ENCODE results near the gene PCNX2.
"Not testable (repeated sequence)": the region's sequence is repeated elsewhere in the genome, so short reads cannot be mapped to it uniquely, and the experiment has no call there.

PCNX2 gene

DNA sequence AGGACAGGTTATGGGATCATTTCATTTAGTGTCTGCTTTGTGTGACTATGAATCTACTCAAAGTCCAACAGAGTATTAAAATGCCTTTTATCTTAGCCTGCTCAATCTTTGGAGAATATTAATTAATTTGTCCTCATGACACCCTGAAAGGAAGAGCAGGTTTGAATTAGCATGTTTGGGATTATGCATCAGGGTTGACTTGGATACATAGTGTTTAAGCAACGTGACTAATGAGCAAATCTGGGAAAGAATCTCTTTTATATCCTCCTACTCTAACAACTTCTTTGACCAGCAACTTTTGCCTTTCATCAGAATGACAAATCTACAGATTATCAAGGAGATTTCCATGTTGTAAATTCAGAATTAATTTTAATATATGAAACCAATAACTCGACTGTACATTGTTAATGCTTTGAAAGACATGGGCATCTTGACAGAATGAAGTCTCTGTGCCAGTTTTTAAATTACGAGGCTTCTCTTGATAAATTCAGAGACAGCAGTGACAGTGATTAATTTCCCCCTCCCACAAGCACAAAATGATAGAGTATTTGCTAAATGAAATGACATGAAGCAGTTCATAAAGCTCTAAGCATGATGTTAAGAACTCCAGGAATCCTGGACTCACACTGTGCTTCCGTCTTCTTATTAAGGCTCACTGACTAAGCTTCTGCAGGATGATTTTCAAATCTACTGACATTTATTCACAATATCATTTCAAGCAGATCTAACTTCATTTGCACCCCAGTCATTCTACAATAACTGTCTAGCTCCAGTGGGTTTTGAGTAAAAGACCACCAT lies 156.5 kb downstream of the PCNX2 start:
- Histone ChIP-seq H3K9ac (ENCODE audit: low read depth, low read length) (no peak overlapping the region), H3K27me3 (ENCODE audit: control insufficient read depth, insufficient read depth, low read length) (no peaks in the 10 kb centered on the region), H3K36me3 (ENCODE audit: insufficient read depth, low read length) (no peaks in the 10 kb centered on the region), H3K4me1 (ENCODE audit: control insufficient read depth, insufficient read depth, low read length) (no peaks in the 10 kb centered on the region), H3K9me3 (replicated peaks; ENCODE audit: low read length) (no peaks in the 10 kb centered on the region), H3K4me2 (ENCODE audit: low read length) (no peak overlapping the region), H3K4me3 (ENCODE audit: low read length) (no peak overlapping the region)

DNA sequence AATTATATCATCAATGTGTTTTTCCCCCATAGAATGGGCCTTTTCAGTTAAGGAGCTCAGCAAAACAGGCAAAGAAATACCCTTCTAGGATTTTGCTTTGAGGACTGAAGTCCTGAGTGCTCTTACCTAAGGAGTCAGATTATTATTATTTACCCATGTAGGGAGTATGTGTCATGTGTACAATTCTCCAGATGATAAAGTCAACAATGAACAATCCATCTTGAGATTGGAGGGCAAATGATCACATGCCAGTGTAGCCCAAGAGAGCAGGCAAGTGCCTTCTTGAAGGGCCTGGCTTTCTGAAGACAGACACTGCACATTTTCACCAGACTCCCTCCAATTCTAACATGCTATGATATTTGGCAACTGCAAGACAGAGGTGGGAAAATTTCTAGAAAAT lies 159.7 kb downstream of the PCNX2 start:
- H3K4me2 ChIP-seq (ENCODE audit: low read length) = no peak overlapping the region
- H3K4me1 ChIP-seq (ENCODE audit: control insufficient read depth, insufficient read depth, low read length) = no peaks in the 10 kb centered on the region
- H3K9ac ChIP-seq (ENCODE audit: low read depth, low read length) = no peak overlapping the region
- H3K4me3 ChIP-seq (ENCODE audit: low read length) = no peak overlapping the region
- H3K27me3 ChIP-seq (ENCODE audit: control insufficient read depth, insufficient read depth, low read length) = no peaks in the 10 kb centered on the region
- no peaks in the 10 kb centered on the region for H3K36me3 ChIP-seq (ENCODE audit: insufficient read depth, low read length)
- no peaks in the 10 kb centered on the region for H3K9me3 ChIP-seq (replicated peaks; ENCODE audit: low read length)

DNA sequence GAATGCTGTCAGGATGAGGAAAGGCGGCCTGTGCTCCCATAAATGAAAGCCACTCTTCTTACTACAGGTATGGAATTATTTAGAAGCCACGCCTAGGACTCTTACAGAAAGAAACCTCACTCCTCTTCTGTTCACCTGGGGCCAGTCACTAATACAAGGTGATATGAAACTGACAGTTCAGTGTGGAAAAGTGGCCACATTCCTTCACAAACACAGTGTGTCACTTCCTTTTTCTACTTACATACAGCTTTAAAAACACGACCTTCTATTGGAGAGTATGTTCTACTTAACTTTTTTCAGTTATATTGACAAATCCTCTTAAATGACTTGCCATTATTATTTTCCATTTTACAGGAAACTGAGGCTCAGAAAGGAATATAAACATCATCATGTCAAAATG lies 163.1 kb downstream of the PCNX2 start:
- no peaks in the 10 kb centered on the region for H3K4me1 ChIP-seq (ENCODE audit: control insufficient read depth, insufficient read depth, low read length)
- H3K9ac ChIP-seq (ENCODE audit: low read depth, low read length) = no peak overlapping the region
- no peak overlapping the region for H3K4me2 ChIP-seq (ENCODE audit: low read length)
- H3K27me3 ChIP-seq (ENCODE audit: control insufficient read depth, insufficient read depth, low read length) = no peaks in the 10 kb centered on the region
- H3K9me3 ChIP-seq (replicated peaks; ENCODE audit: low read length) = no peaks in the 10 kb centered on the region
- peaks cover 3% of the 10 kb centered on the region for H3K36me3 ChIP-seq (ENCODE audit: insufficient read depth, low read length)
- H3K4me3 ChIP-seq (ENCODE audit: low read length) = no peak overlapping the region

DNA sequence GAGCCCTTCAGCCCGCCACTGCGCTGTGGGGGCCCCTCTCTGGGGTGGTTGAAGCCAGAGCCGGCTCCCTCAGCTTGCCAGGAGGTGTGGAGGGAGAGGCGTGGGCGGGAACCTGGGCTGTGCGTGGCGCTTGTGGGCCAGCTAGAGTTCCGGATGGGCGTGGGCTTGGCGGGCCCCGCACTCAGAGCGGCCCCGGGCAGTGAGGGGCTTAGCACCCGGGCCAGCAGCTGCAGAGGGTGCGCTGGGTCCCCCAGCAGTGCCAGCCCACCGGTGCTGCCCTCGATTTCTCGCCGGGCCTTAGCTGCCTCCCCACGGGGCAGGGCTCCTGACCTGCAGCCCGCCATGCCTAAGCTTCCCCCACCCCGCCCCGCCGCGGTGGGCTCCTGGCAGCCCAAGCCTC lies 166.5 kb downstream of the PCNX2 start:
- not testable (repeated sequence) for H3K4me2 ChIP-seq (ENCODE audit: low read length); H3K4me1 ChIP-seq (ENCODE audit: control insufficient read depth, insufficient read depth, low read length); H3K9me3 ChIP-seq (replicated peaks; ENCODE audit: low read length); H3K4me3 ChIP-seq (ENCODE audit: low read length); H3K36me3 ChIP-seq (ENCODE audit: insufficient read depth, low read length); H3K27me3 ChIP-seq (ENCODE audit: control insufficient read depth, insufficient read depth, low read length); H3K9ac ChIP-seq (ENCODE audit: low read depth, low read length)

DNA sequence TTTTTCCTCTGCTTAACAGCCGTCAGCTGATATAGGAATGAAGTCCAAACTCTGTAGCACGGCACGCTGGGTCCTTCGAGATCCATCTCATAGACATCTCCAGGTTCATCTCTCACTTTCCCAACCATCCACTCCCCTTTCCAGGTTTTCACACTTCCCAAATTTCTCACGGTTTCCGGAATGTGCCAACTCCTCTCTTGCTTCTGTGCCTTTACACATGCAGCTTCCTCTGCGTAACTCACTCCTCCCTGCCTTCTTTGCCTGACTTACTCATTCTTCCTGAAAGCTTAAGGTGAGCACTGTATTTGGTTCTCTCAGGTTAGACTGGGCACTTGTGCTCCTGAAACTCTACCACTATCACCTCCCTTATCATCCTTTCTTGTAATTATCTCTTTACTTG lies 168.4 kb downstream of the PCNX2 start:
- Histone ChIP-seq H3K9me3 (replicated peaks; ENCODE audit: low read length) (no peaks in the 10 kb centered on the region), H3K9ac (ENCODE audit: low read depth, low read length) (no peak overlapping the region), H3K4me2 (ENCODE audit: low read length) (no peak overlapping the region), H3K4me1 (ENCODE audit: control insufficient read depth, insufficient read depth, low read length) (peaks cover 1% of the 10 kb centered on the region), H3K36me3 (ENCODE audit: insufficient read depth, low read length) (peaks cover 10% of the 10 kb centered on the region), H3K27me3 (ENCODE audit: control insufficient read depth, insufficient read depth, low read length) (no peaks in the 10 kb centered on the region), H3K4me3 (ENCODE audit: low read length) (no peak overlapping the region)

DNA sequence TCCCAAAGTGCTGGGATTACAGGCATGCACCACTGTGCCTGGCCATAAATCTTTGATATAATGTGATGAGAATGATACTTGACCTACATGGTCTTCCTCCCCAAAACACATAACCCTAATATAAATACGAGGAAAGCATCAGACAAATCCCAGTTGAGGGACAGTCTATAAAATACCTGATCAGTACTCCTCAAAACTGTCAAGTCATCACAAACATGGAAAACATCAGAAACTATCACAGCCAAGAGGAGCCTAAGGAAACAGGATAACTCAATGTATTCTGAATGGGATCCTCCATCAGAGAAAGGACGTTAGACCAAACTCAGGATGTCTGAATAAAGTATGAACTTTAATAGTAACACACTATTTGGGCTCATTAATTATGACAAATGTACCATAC lies 172.7 kb downstream of the PCNX2 start:
- H3K4me2 ChIP-seq (ENCODE audit: low read length) = no peak overlapping the region
- H3K27me3 ChIP-seq (ENCODE audit: control insufficient read depth, insufficient read depth, low read length) = no peaks in the 10 kb centered on the region
- H3K36me3 ChIP-seq (ENCODE audit: insufficient read depth, low read length) = peaks cover 7% of the 10 kb centered on the region
- no peak overlapping the region for H3K9ac ChIP-seq (ENCODE audit: low read depth, low read length)
- H3K9me3 ChIP-seq (replicated peaks; ENCODE audit: low read length) = no peaks in the 10 kb centered on the region
- H3K4me1 ChIP-seq (ENCODE audit: control insufficient read depth, insufficient read depth, low read length) = peaks cover 8% of the 10 kb centered on the region
- no peak overlapping the region for H3K4me3 ChIP-seq (ENCODE audit: low read length)

DNA sequence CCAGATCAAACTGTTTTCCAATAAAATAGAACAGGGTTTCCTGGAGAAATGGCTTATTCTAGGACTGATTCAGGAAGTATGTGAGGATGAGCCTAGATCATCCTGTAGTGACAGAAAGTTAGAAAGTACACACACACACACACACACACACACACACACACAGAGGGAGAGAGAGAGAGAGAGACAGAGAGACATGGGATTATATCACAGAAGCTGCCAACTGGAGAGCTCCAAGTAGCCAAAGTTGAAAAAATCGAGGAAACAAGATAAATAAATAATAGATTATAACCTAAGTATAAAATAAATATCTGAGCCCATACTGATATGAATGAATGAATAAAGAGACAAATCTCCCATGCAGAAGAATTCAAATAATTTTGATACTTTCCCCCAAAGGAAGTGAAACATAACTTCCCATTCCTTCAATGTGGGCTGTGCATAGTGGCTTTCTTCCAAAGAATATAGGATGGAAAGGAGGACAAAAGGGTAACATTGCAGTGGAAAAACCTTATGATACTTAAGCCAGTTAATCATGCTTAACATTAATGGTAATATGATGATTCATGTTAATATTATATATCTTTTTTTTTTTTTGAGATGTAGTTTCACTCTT lies 173.5 kb downstream of the PCNX2 start:
- Histone ChIP-seq H3K4me2 (ENCODE audit: low read length) (no peak overlapping the region), H3K9ac (ENCODE audit: low read depth, low read length) (no peak overlapping the region)

DNA sequence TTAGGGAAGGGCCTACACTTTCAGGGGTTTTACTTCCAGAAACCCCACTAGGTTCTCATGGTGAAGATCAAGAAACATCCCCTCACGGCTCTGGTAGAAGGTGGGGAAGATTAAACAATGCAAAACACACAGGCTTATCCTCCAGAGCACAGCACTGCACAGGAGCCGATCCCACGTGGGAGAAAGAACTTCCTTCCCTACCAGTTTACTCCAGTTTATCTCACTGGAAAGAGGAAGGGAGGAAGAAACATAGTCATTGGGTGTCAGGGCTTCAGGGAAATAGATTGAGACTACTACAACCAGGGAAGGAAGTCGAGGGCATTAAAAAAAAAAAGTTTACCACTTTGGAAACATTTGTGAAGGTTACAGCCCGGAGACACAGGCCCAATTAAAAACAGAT lies 180.7 kb downstream of the PCNX2 start:
- Histone ChIP-seq H3K4me1 (ENCODE audit: control insufficient read depth, insufficient read depth, low read length) (peaks cover 28% of the 10 kb centered on the region), H3K9ac (ENCODE audit: low read depth, low read length) (no peak overlapping the region), H3K4me2 (ENCODE audit: low read length) (no peak overlapping the region), H3K36me3 (ENCODE audit: insufficient read depth, low read length) (no peaks in the 10 kb centered on the region), H3K4me3 (ENCODE audit: low read length) (no peak overlapping the region), H3K9me3 (replicated peaks; ENCODE audit: low read length) (no peaks in the 10 kb centered on the region), H3K27me3 (ENCODE audit: control insufficient read depth, insufficient read depth, low read length) (no peaks in the 10 kb centered on the region)

More for the DNA sequence above, 173.5 kb downstream of the PCNX2 start:
- Histone ChIP-seq H3K4me1 (ENCODE audit: control insufficient read depth, insufficient read depth, low read length) (peaks cover 8% of the 10 kb centered on the region), H3K9me3 (replicated peaks; ENCODE audit: low read length) (no peaks in the 10 kb centered on the region), H3K36me3 (ENCODE audit: insufficient read depth, low read length) (peaks cover 7% of the 10 kb centered on the region), H3K27me3 (ENCODE audit: control insufficient read depth, insufficient read depth, low read length) (no peaks in the 10 kb centered on the region), H3K4me3 (ENCODE audit: low read length) (no peak overlapping the region)

DNA sequence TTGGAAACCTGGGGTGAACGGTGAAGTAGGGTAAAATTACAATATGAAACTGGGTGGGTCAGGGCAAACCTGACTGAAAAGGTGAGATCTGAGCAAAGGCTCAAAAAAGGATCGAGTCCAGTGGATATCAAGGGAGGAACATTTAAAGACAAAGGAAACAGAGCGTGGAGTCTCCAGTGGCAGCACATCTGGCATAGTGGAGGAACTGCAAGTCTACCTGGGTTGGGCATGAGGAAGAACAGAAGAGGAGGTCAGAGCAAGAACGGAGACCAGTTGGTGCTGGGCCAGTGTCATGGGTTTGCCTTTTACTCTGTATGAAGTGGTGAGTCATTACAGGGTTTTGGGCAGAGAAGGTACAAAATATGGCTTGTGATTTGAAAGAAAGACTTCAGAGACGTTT lies 181.4 kb downstream of the PCNX2 start:
- no peaks in the 10 kb centered on the region for H3K36me3 ChIP-seq (ENCODE audit: insufficient read depth, low read length)
- H3K27me3 ChIP-seq (ENCODE audit: control insufficient read depth, insufficient read depth, low read length) = no peaks in the 10 kb centered on the region
- H3K4me1 ChIP-seq (ENCODE audit: control insufficient read depth, insufficient read depth, low read length) = peaks cover 28% of the 10 kb centered on the region
- no peaks in the 10 kb centered on the region for H3K9me3 ChIP-seq (replicated peaks; ENCODE audit: low read length)
- H3K4me3 ChIP-seq (ENCODE audit: low read length) = peak overlapping the region; percentile 27
- peak overlapping the region; percentile 78 for H3K9ac ChIP-seq (ENCODE audit: low read depth, low read length)
- peak overlapping the region; percentile 75 for H3K4me2 ChIP-seq (ENCODE audit: low read length)

DNA sequence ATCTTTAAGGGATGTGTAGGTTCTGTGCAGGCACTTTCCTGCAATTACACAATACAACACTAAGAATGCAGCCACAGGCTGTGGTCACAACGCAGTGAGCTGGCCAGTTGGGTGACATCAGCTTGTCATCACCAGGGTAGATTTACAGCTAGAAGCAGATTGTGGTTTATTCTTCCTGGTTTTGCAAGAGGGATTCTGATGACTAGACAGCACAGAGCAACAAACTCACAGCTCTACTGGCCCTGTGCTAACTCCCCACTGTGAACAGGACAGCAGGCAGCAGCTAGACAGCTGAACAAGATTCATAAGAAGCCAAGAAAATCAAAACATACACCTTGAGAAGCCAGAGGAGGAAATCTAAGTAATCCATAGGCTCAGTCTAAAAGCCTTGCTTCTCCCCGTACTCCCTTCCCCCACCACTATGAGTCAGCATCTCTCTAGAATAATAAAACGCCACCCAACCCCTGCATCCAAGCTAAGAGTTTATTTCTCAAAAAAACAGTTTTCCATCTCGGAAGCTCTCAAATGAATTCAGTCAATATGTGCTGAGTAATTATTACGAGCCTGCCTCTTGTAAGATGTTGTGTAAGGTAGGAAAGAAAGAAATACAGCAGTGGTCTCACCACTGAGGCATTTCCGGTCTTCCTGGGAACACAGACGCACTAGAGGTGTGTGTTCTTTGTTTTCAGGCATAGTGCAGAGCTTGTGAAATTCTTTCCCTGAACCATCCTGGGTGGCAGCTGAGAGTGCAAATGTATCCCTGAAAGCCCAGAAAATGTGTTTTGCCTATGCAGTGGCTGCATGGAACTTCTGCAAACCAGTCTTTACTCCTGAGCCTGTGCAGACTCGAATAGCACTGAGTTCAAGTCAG lies 182.3 kb downstream of the PCNX2 start:
- peak overlapping the region; percentile 32 for H3K4me3 ChIP-seq (ENCODE audit: low read length)
- H3K9me3 ChIP-seq (replicated peaks; ENCODE audit: low read length) = no peaks in the 10 kb centered on the region
- peaks cover 28% of the 10 kb centered on the region for H3K4me1 ChIP-seq (ENCODE audit: control insufficient read depth, insufficient read depth, low read length)
- H3K9ac ChIP-seq (ENCODE audit: low read depth, low read length) = peak overlapping the region; percentile 78
- peak overlapping the region; percentile 75 for H3K4me2 ChIP-seq (ENCODE audit: low read length)
- no peaks in the 10 kb centered on the region for H3K27me3 ChIP-seq (ENCODE audit: control insufficient read depth, insufficient read depth, low read length)
- peaks cover 2% of the 10 kb centered on the region for H3K36me3 ChIP-seq (ENCODE audit: insufficient read depth, low read length)

DNA sequence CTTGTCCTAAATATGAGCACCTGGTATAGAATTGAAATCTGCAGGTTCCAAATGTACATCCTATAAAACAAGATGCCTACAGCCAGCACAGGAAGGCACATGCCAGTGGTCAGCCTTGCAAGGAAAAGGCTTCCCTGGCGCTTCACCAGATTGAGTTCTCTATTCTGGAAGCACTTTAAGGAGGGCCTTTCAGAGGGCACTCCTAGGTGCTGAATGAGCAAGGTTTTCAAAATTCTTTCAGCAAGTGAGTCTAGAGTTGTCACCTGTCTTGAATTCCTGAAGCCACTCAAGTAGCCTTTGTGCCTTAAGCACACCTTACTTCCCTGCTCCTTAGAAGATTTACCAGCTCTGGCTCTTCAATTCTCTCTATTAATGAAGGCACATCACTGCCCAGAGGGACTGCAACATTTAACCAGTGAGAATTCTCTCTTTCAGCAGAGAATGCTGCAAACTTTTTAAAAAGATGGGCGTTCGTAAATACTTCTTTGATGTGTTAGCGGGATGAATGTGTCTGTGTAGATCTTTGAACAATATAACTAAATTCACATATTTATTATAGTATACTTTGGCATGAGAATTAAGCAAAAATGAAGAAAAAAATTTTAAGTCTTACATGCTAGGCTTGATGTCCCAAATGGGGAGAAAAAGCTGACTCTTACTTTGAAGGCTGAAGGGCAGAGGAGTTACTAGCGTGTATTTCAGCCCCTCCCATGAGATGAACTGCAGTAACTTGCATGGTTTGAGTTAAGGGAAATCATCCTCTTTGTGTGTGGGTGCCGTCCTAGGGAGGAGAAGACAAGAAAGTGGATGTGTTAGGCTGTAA lies 183.1 kb downstream of the PCNX2 start:
- no peaks in the 10 kb centered on the region for H3K9me3 ChIP-seq (replicated peaks; ENCODE audit: low read length)
- peaks cover 4% of the 10 kb centered on the region for H3K36me3 ChIP-seq (ENCODE audit: insufficient read depth, low read length)
- H3K4me1 ChIP-seq (ENCODE audit: control insufficient read depth, insufficient read depth, low read length) = peaks cover 34% of the 10 kb centered on the region
- H3K4me2 ChIP-seq (ENCODE audit: low read length) = peak overlapping the region; percentile 59
- peak overlapping the region; percentile 2 for H3K9ac ChIP-seq (ENCODE audit: low read depth, low read length)
- H3K4me3 ChIP-seq (ENCODE audit: low read length) = no peak overlapping the region
- H3K27me3 ChIP-seq (ENCODE audit: control insufficient read depth, insufficient read depth, low read length) = no peaks in the 10 kb centered on the region

Data from skeletal muscle satellite cell (primary cell).